Activated CD8-positive, alpha-beta T cell treated with anti-CD3 and anti-CD28 coated beads for 36 hours (primary cell): ENCODE results near the gene KLK8. TPM values are rescaled to one million over a fixed set of nuclear protein-coding genes. Genes with fewer than 3 reads are reported as not detected.

ENCODE experiments used
- ATAC-seq: fragments of 200-7000 bp; cut with Tn5 transposase; one replicate; pipeline ENCODE4 v1.10.0; 2021; ENCODE audit warnings: mild to moderate bottlenecking, moderate library complexity
- CTCF ChIA-PET: fragments of 350-600 bp; sonication (Branson Sonifier 250); formaldehyde crosslinking; loops from one replicate; lab custom pipeline; 2021; ENCODE audit warnings: antibody characterized with exemption; lab: Charles Lee
- POLR2A ChIA-PET: fragments of 350-600 bp; sonication (Branson Sonifier 250); formaldehyde crosslinking; loops from one replicate; lab custom pipeline; 2021; ENCODE audit warnings: antibody characterized with exemption; lab: Charles Lee
- DNase-seq: peaks from one replicate; pipeline ENCODE4 v3.0.0-alpha.2; 2020
- H3K27ac Mint-ChIP-seq: one replicate; pipeline ENCODE4 v1.8.0; 2021; ENCODE audit warnings: mild to moderate bottlenecking, mixed read lengths
- H3K27me3 Mint-ChIP-seq: one replicate; pipeline ENCODE4 v1.8.0; 2021; ENCODE audit warnings: mixed read lengths
- H3K36me3 Mint-ChIP-seq: one replicate; pipeline ENCODE4 v1.8.0; 2021; ENCODE audit warnings: low read depth, mixed read lengths
- H3K4me1 Mint-ChIP-seq: one replicate; pipeline ENCODE4 v1.8.0; 2021; ENCODE audit warnings: low read depth, mixed read lengths
- H3K4me3 Mint-ChIP-seq: one replicate; pipeline ENCODE4 v1.8.0; 2021; ENCODE audit warnings: mild to moderate bottlenecking, moderate library complexity, mixed read lengths
- H3K9me3 Mint-ChIP-seq: one replicate; pipeline ENCODE4 v1.8.0; 2021; ENCODE audit warnings: mixed read lengths
- CTCF ChIP-seq: fragments of 200-600 bp; IDR thresholded peaks from one replicate; pipeline ENCODE4 v1.8.0; 2022; ENCODE audit warnings: antibody characterized with exemption, mild to moderate bottlenecking
- intact Hi-C: fragments of 100-400 bp; cut with micrococcal nuclease; formaldehyde crosslinking; loops from one replicate; pipeline ENCODE4 v1.10.0; 2022
- total RNA-seq, 2 experiments: library from RNA; stranded (reverse); gene quantifications; one replicate each; pipeline ENCODE4 v1.2.3, GENCODE V29; 2021

KLK8 gene
- total RNA-seq, 2 experiments from 2014 or later = not detected

- ATAC-seq = no peak
Observed at GRCh38 chr19:50967929-50968715, 33.3 kb downstream of the KLK8 start.

GRCh38 chr19:50964266-50964665 is 37.1 kb downstream of the KLK8 start:
- no peak for TF ChIP-seq CTCF
- ATAC-seq = no peak
- intact Hi-C loops = no loop called here

More at GRCh38 chr19:50967929-50968715, 33.3 kb downstream of the KLK8 start:
- Mint-ChIP-seq H3K4me1 (no peaks in the 10 kb centered on the region), H3K36me3 (no peaks in the 10 kb centered on the region), H3K27ac (no peak overlapping the region), H3K27me3 (peaks cover 32% of the 10 kb centered on the region), H3K9me3 (no peaks in the 10 kb centered on the region), H3K4me3 (no peak overlapping the region)
- POLR2A ChIA-PET = no interaction called here
- CTCF ChIA-PET = no interaction called here
- intact Hi-C loops = no loop called here
- no peak for DNase-seq
- TF ChIP-seq CTCF = no peak

GRCh38 chr19:50963381-50963780 is 38.0 kb downstream of the KLK8 start:
- Mint-ChIP-seq H3K4me3 (no peak overlapping the region), H3K36me3 (no peaks in the 10 kb centered on the region), H3K27ac (no peak overlapping the region), H3K4me1 (no peaks in the 10 kb centered on the region), H3K9me3 (peaks cover 4% of the 10 kb centered on the region), H3K27me3 (peaks cover 24% of the 10 kb centered on the region)
- ChIA-PET CTCF (no interaction called here), POLR2A (no interaction called here)
- DNase-seq = no peak
- intact Hi-C loops = no loop called here
- no peak for TF ChIP-seq CTCF
- no peak for ATAC-seq

More at GRCh38 chr19:50964266-50964665, 37.1 kb downstream of the KLK8 start:
- H3K36me3 Mint-ChIP-seq = no peaks in the 10 kb centered on the region
- ChIA-PET CTCF (no interaction called here), POLR2A (no interaction called here)
- H3K27me3 Mint-ChIP-seq = peaks cover 20% of the 10 kb centered on the region
- no peaks in the 10 kb centered on the region for H3K4me1 Mint-ChIP-seq
- no peak for DNase-seq
- H3K9me3 Mint-ChIP-seq = peaks cover 4% of the 10 kb centered on the region
- no peak overlapping the region for H3K4me3 Mint-ChIP-seq
- H3K27ac Mint-ChIP-seq = no peak overlapping the region

- Mint-ChIP-seq H3K36me3 (no peaks in the 10 kb centered on the region), H3K4me3 (no peak overlapping the region), H3K27ac (no peak overlapping the region), H3K9me3 (peaks cover 4% of the 10 kb centered on the region), H3K4me1 (no peaks in the 10 kb centered on the region), H3K27me3 (peaks cover 25% of the 10 kb centered on the region)
- TF ChIP-seq CTCF = no peak
- ATAC-seq (no peak), DNase-seq (no peak)
- intact Hi-C loops = no loop called here
- POLR2A ChIA-PET = no interaction called here
- CTCF ChIA-PET = no interaction called here
Observed at GRCh38 chr19:50962245-50962644, 39.2 kb downstream of the KLK8 start.

- CTCF ChIA-PET = no interaction called here
- TF ChIP-seq CTCF = no peak
- Mint-ChIP-seq H3K27me3 (peaks cover 19% of the 10 kb centered on the region), H3K36me3 (no peaks in the 10 kb centered on the region), H3K4me3 (no peak overlapping the region), H3K4me1 (no peaks in the 10 kb centered on the region), H3K27ac (no peak overlapping the region), H3K9me3 (peaks cover 4% of the 10 kb centered on the region)
- POLR2A ChIA-PET = no interaction called here
- ATAC-seq (no peak), DNase-seq (no peak)
- intact Hi-C loops = no loop called here
Observed at GRCh38 chr19:50959731-50960500, 41.5 kb downstream of the KLK8 start.
